IPS-18a (cell line): Measurements from ENCODE around the gene DDIT4.
"Not testable (repeated sequence)": the region's sequence is repeated elsewhere in the genome, so short reads cannot be mapped to it uniquely, and the experiment has no call there.

ENCODE experiments used
- H3K27ac ChIP-seq: one replicate; pipeline ENCODE4 v1.5.1; 2013; ENCODE audit warnings: low read length
- H3K27me3 ChIP-seq: one replicate; pipeline ENCODE4 v1.6.1; 2013; ENCODE audit warnings: mild to moderate bottlenecking, low read length; ENCODE audit not compliant: control insufficient read depth, insufficient read depth
- H3K36me3 ChIP-seq: one replicate; pipeline ENCODE4 v1.6.1; 2013; ENCODE audit warnings: low read depth, low read length; ENCODE audit not compliant: control insufficient read depth
- H3K4me1 ChIP-seq: one replicate; pipeline ENCODE4 v1.6.1; 2013; ENCODE audit warnings: low read depth, low read length; ENCODE audit not compliant: control insufficient read depth
- H3K4me3 ChIP-seq: one replicate; pipeline ENCODE4 v1.5.1; 2013; ENCODE audit warnings: low read length
- H3K9ac ChIP-seq: one replicate; pipeline ENCODE4 v1.6.1; 2013; ENCODE audit warnings: mild to moderate bottlenecking, low read length, moderate library complexity
- H3K9me3 ChIP-seq: one replicate; pipeline ENCODE4 v1.6.1; 2013; ENCODE audit warnings: low read depth, low read length; ENCODE audit not compliant: control insufficient read depth

DDIT4 gene

DNA sequence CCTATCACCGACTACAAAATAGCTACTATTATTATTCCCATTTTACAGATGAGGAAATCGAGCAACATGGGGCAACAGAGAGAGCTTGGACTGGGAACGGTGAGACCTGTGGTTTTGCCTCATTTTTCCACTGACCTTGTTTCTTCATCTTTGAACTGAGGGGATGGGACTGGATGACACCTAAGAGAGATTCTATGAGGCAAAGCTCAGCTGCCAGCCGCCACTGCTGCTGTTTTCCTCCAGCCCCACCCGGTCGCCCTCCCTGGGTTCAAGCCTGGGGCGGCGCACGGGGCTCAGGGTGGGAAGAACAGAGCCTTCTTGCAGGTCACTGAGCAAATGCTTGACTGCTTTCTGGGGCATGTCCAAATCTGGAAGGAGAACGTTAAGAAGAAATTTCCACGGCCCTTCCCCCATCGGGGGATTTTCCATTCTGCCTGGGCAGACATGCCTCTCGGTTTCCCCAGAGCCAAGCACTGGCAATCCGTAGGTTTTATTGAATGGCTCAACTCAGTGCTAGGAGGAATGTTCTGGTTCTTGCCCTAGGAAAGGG lies 12.3 kb downstream of the DDIT4 start:
- H3K27ac ChIP-seq = no peak overlapping the region
- no peaks in the 10 kb centered on the region for H3K27me3 ChIP-seq
- H3K9me3 ChIP-seq = no peaks in the 10 kb centered on the region
- no peaks in the 10 kb centered on the region for H3K4me1 ChIP-seq
- H3K9ac ChIP-seq = no peak overlapping the region
- no peaks in the 10 kb centered on the region for H3K36me3 ChIP-seq
- H3K4me3 ChIP-seq = no peak overlapping the region

GRCh38 chr10:72291019-72291532 lies 17.4 kb downstream of the DDIT4 start:
- Histone ChIP-seq H3K36me3 (no peaks in the 10 kb centered on the region), H3K4me1 (peaks cover 7% of the 10 kb centered on the region), H3K27me3 (no peaks in the 10 kb centered on the region), H3K9me3 (no peaks in the 10 kb centered on the region), H3K27ac (no peak overlapping the region), H3K4me3 (no peak overlapping the region), H3K9ac (no peak overlapping the region)

- peaks cover 7% of the 10 kb centered on the region for H3K4me1 ChIP-seq
- H3K36me3 ChIP-seq = no peaks in the 10 kb centered on the region
- H3K4me3 ChIP-seq = no peak overlapping the region
- no peak overlapping the region for H3K27ac ChIP-seq
- H3K27me3 ChIP-seq = peaks cover 4% of the 10 kb centered on the region
- no peak overlapping the region for H3K9ac ChIP-seq
- H3K9me3 ChIP-seq = no peaks in the 10 kb centered on the region
Measured at GRCh38 chr10:72292223-72292691, 18.5 kb downstream of the DDIT4 start.

GRCh38 chr10:72295330-72295910 lies 21.7 kb downstream of the DDIT4 start:
- H3K9ac ChIP-seq = no peak overlapping the region

GRCh38 chr10:72296829-72297280 lies 23.1 kb downstream of the DDIT4 start:
- H3K4me1 ChIP-seq = peaks cover 12% of the 10 kb centered on the region
- H3K4me3 ChIP-seq = peak overlapping the region; percentile 86

More at GRCh38 chr10:72295330-72295910, 21.7 kb downstream of the DDIT4 start:
- Histone ChIP-seq H3K36me3 (no peaks in the 10 kb centered on the region), H3K27ac (no peak overlapping the region), H3K4me1 (peaks cover 12% of the 10 kb centered on the region), H3K4me3 (no peak overlapping the region), H3K27me3 (peaks cover 6% of the 10 kb centered on the region), H3K9me3 (no peaks in the 10 kb centered on the region)

DNA sequence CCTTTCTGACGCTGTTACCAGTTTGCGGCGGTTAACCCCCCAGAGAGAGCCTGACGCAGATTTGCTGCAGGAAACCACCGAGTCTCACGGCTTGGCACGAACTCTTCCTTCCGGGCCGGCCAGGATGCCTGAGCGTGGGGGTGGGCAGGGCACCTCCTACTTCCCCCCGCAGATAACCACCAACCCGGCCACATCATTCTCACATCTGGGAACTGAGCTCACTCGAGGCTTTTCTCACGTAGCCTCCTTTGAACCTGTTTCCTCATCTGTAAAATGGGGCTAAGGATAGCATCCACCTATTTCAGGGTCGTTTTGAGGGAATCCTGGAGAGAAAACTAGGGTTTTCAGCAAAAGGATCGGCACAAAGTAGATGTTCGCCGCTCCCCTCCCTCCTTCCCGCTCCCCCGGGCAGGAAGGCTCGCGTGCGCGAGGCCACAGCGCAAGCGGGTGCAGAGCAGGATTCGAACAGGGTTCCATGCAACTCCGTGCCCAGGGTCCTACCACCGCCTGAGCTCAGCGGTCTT lies 23.6 kb downstream of the DDIT4 start:
- peak overlapping the region; percentile 86 for H3K4me3 ChIP-seq
- peak overlapping the region; percentile 80 for H3K27ac ChIP-seq
- no peaks in the 10 kb centered on the region for H3K9me3 ChIP-seq
- H3K9ac ChIP-seq = peak overlapping the region; percentile 77
- peaks cover 12% of the 10 kb centered on the region for H3K4me1 ChIP-seq
- H3K36me3 ChIP-seq = no peaks in the 10 kb centered on the region
- peaks cover 6% of the 10 kb centered on the region for H3K27me3 ChIP-seq

More at GRCh38 chr10:72296829-72297280, 23.1 kb downstream of the DDIT4 start:
- not testable (repeated sequence) for H3K36me3 ChIP-seq, H3K9ac ChIP-seq, H3K27ac ChIP-seq, H3K9me3 ChIP-seq, H3K27me3 ChIP-seq

DNA sequence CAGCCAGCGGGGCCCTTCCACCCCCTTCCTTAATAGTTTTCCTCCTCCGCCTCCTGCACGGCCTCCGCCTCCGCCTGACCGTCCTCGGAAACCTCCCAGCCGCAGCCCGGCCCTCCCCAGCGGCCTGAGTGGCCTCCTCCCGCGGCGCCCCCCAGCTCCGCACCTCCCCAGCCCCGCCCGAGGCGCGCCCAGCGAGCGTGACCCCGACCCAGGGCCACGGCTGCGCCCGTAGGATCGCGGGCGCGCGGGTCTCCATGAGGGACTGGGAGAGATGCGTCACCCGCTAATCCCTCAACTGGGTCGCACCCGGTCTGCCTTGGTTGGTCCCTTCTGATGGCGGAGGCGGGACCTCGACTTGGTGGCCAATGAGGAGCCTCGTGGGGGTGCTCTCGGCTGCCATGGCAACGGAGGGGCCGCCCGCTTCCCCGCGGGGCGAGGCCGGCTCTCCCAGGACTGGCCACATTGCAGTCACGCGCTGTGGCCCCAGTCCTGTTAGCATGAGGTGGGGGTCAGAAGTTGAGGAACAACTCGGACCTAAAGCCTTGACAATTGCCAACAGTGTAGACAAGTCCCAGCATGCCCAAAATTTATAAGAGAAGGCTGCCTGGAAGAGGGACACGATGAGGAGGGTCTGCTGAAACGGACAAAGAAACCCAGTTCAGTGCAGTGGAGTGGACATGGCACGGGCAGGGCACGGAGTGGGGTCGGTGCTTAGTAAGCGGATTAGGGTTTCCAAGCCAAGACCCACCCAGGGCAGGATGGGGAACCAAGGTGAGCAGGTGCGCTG lies 24.3 kb downstream of the DDIT4 start:
- Histone ChIP-seq H3K4me1 (peaks cover 12% of the 10 kb centered on the region), H3K9ac (peak overlapping the region; percentile 77), H3K9me3 (no peaks in the 10 kb centered on the region), H3K27ac (peak overlapping the region; percentile 80), H3K4me3 (peak overlapping the region; percentile 86), H3K27me3 (peaks cover 6% of the 10 kb centered on the region), H3K36me3 (no peaks in the 10 kb centered on the region)

- H3K4me1 ChIP-seq = peaks cover 12% of the 10 kb centered on the region
- H3K27me3 ChIP-seq = peaks cover 6% of the 10 kb centered on the region
- no peaks in the 10 kb centered on the region for H3K9me3 ChIP-seq
- peak overlapping the region; percentile 24 for H3K9ac ChIP-seq
- peak overlapping the region; percentile 86 for H3K4me3 ChIP-seq
- H3K36me3 ChIP-seq = no peaks in the 10 kb centered on the region
- peak overlapping the region; percentile 38 for H3K27ac ChIP-seq
Measured at GRCh38 chr10:72298592-72299519, 25.1 kb downstream of the DDIT4 start.

DNA sequence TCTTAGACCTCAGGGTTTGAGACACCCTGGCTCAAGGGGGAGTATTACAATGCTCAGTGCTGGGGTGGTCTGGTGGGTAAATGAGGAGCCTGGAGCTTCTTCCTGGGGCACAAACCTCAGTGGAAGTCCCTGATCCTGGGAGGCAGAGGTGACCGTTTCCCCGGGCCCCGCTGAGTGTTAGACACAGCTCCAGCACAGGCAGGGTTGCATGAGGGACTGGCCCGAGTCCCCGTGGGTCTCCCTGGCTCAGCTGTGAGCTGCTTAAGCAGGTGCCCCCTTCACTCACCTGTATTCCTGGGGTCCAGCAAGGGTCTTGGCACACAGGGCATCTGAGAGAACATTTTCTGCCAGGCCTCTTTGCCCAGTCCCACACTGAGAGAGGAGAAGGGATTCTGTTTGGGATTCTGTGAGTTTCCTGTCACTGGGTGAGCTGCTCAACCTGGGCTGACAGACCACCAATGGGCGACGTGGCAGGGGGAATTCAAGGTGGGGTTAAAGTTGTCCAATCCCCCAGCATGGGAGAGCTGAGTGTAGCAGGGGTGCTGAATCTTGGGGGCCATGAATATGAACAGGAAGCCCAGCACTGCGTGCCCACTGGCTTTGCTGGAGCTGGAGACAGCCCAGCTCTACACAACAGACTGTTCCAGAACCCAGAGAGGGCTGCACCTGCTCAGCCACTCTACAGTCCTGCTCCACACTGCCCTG lies 29.9 kb downstream of the DDIT4 start:
- no peaks in the 10 kb centered on the region for H3K27me3 ChIP-seq
- H3K9me3 ChIP-seq = no peaks in the 10 kb centered on the region
- H3K36me3 ChIP-seq = no peaks in the 10 kb centered on the region
- H3K4me3 ChIP-seq = no peak overlapping the region
- H3K27ac ChIP-seq = no peak overlapping the region
- no peak overlapping the region for H3K9ac ChIP-seq
- H3K4me1 ChIP-seq = peaks cover under 1% of the 10 kb centered on the region

- H3K27me3 ChIP-seq = no peaks in the 10 kb centered on the region
- peaks cover 12% of the 10 kb centered on the region for H3K4me1 ChIP-seq
- no peaks in the 10 kb centered on the region for H3K36me3 ChIP-seq
- no peak overlapping the region for H3K9ac ChIP-seq
- no peak overlapping the region for H3K27ac ChIP-seq
- no peak overlapping the region for H3K4me3 ChIP-seq
- no peaks in the 10 kb centered on the region for H3K9me3 ChIP-seq
Measured at GRCh38 chr10:72306215-72306760, 32.6 kb downstream of the DDIT4 start.
